Ishikawa (cell line): ENCODE results near the gene HAO1.

Experiments
- CEBPB ChIP-seq: IDR thresholded peaks from 2 replicates; pipeline ENCODE4 v1.6.1; 2012
- CREB1 ChIP-seq: IDR thresholded peaks from 2 replicates; pipeline ENCODE4 v1.6.1; 2012; ENCODE audit warnings: low read depth
- EGR1 ChIP-seq: IDR thresholded peaks from 2 replicates; pipeline ENCODE4 v1.6.1; 2012
- EP300 ChIP-seq: IDR thresholded peaks from 2 replicates; pipeline ENCODE4 v1.6.1; 2012; ENCODE audit warnings: borderline replicate concordance
- FOXM1 ChIP-seq: IDR thresholded peaks from 2 replicates; pipeline ENCODE4 v1.6.1; 2012; ENCODE audit warnings: low read depth, borderline replicate concordance
- MAX ChIP-seq: IDR thresholded peaks from 2 replicates; pipeline ENCODE4 v1.6.1; 2012
- NFIC ChIP-seq: IDR thresholded peaks from 2 replicates; pipeline ENCODE4 v1.6.1; 2012
- RAD21 ChIP-seq: IDR thresholded peaks from 2 replicates; pipeline ENCODE4 v1.6.1; 2012; ENCODE audit warnings: low read depth
- REST ChIP-seq: IDR thresholded peaks from 2 replicates; pipeline ENCODE4 v1.6.1; 2012; ENCODE audit warnings: low read depth, mild to moderate bottlenecking
- TAF1 ChIP-seq: IDR thresholded peaks from 2 replicates; pipeline ENCODE4 v1.6.1; 2012; ENCODE audit warnings: low read depth, mild to moderate bottlenecking
- TCF12 ChIP-seq: IDR thresholded peaks from 2 replicates; pipeline ENCODE4 v1.6.1; 2012; ENCODE audit warnings: low read depth
- TEAD4 ChIP-seq: IDR thresholded peaks from 2 replicates; pipeline ENCODE4 v1.6.1; 2012
- YY1 ChIP-seq: IDR thresholded peaks from 2 replicates; pipeline ENCODE4 v1.6.1; 2012; ENCODE audit warnings: low read depth
- ZBTB7A ChIP-seq: IDR thresholded peaks from 2 replicates; pipeline ENCODE4 v1.6.1; 2012; ENCODE audit warnings: low read depth
- TF ChIP-seq, protein P1 (sequence below): IDR thresholded peaks from 2 replicates; pipeline ENCODE4 v1.6.1; 2012

HAO1 gene

GRCh38 chr20:7980332-7981046 is 40.2 kb upstream of the HAO1 start:
- TF ChIP-seq FOXM1 (no peak), RAD21 (0 out of 2 replicates have a peak, but pooled peaks have one; percentile 15)

- TF ChIP-seq YY1: no peak
- no peak for TF ChIP-seq RAD21
- TF ChIP-seq TCF12: no peak
- no peak for TF ChIP-seq NFIC
- TF ChIP-seq, protein P1, sequence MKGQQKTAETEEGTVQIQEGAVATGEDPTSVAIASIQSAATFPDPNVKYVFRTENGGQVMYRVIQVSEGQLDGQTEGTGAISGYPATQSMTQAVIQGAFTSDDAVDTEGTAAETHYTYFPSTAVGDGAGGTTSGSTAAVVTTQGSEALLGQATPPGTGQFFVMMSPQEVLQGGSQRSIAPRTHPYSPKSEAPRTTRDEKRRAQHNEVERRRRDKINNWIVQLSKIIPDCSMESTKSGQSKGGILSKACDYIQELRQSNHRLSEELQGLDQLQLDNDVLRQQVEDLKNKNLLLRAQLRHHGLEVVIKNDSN: no peak
- no peak for TF ChIP-seq TAF1
- no peak for TF ChIP-seq REST
- no peak for TF ChIP-seq CREB1
- no peak for TF ChIP-seq ZBTB7A
- TF ChIP-seq EGR1: no peak
These were observed 37.5 kb upstream of the HAO1 start for GRCh38 chr20:7977709-7978108.

GRCh38 chr20:7975851-7976414 is 35.7 kb upstream of the HAO1 start:
- TF ChIP-seq FOXM1 (no peak), CREB1 (no peak)
- TF ChIP-seq, protein P1: no peak

DNA sequence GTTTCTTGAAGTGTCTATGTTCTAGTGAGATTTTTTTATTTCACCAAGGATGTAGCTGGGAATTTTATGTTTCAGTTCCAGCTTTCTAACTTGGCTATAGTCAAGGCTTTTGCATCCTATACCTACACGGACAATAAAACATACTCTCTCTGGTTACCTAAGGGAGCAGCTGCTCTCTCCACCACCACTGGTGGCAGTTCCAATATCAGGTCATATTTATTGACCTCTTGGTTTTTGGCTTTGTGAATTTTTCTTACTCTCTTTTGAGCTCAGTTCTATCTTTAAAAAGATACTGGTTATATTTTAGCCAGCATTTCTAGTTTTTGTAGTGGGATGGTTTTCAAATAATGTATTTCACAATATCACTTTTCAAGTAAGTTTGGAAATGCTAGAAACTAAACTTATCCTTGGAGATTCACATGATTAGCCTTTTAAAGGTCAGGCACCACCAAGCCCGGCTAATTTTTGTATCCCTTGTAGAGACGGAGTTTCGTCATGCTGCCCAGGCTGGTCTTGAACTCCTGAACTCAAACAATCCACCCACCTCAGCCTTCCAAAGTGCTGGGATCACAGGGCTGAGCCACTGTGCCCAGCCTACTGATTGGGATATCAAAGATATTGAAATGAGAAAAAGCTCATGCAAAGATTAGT is 34.7 kb upstream of the HAO1 start:
- TF ChIP-seq, protein P1: no peak
- TF ChIP-seq MAX (no peak), TCF12 (no peak), TEAD4 (no peak), RAD21 (no peak), REST (no peak), TAF1 (no peak), CREB1 (no peak)

- TF ChIP-seq, protein P1: no peak
- TF ChIP-seq TAF1: no peak
- TF ChIP-seq FOXM1: no peak
These were observed 31.4 kb upstream of the HAO1 start for GRCh38 chr20:7971536-7972280.

- no peak for TF ChIP-seq TCF12
- TF ChIP-seq CREB1: no peak
- TF ChIP-seq MAX: no peak
- no peak for TF ChIP-seq EGR1
- TF ChIP-seq CEBPB: no peak
- TF ChIP-seq ZBTB7A: no peak
- TF ChIP-seq EP300: no peak
- TF ChIP-seq REST: no peak
- no peak for TF ChIP-seq NFIC
- no peak for TF ChIP-seq TAF1
- TF ChIP-seq, protein P1: no peak
- no peak for TF ChIP-seq FOXM1
- TF ChIP-seq YY1: no peak
- TF ChIP-seq RAD21: no peak
These were observed 27.1 kb upstream of the HAO1 start for GRCh38 chr20:7967199-7967844.
